Measurements from ENCODE around the gene SCARB1.

DNA sequence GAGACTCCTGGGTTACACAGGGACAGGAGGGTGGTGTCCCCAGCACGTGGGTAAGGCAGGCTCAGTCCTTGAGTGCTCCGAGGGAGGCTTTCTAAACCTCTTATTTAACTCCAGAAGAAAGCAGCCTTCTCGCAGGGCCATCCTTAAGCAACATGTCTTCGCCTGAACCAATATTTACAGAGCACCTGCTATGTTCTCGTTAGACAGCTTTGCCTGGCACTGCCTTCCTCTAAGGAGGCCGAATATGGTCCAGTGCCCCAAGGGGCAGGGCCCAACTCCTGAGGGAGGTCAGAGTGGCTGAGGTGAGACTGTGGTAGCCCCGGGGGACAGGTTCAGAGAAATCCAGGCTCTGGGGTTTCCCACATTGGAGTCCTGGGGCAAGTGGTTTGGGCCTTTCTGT is 2.1 kb upstream of the SCARB1 start:
- TF ChIP-seq, protein P1, sequence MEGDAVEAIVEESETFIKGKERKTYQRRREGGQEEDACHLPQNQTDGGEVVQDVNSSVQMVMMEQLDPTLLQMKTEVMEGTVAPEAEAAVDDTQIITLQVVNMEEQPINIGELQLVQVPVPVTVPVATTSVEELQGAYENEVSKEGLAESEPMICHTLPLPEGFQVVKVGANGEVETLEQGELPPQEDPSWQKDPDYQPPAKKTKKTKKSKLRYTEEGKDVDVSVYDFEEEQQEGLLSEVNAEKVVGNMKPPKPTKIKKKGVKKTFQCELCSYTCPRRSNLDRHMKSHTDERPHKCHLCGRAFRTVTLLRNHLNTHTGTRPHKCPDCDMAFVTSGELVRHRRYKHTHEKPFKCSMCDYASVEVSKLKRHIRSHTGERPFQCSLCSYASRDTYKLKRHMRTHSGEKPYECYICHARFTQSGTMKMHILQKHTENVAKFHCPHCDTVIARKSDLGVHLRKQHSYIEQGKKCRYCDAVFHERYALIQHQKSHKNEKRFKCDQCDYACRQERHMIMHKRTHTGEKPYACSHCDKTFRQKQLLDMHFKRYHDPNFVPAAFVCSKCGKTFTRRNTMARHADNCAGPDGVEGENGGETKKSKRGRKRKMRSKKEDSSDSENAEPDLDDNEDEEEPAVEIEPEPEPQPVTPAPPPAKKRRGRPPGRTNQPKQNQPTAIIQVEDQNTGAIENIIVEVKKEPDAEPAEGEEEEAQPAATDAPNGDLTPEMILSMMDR (tag by site-specific recombination; IDR thresholded peaks at IDR 0.05) = no peak
- TF ChIP-seq ZNF114 (tag by site-specific recombination; IDR thresholded peaks at IDR 0.05) (no peak), HOXC10 (CRISPR knock-in tag; IDR thresholded peaks at IDR 0.05) (no peak), ZBTB17 (tag by site-specific recombination; IDR thresholded peaks at IDR 0.05) (no peak), YY1 (tag by site-specific recombination; IDR thresholded peaks at IDR 0.05) (no peak), ZSCAN30 (tag by site-specific recombination; IDR thresholded peaks at IDR 0.05) (no peak), ZNF596 (tag by site-specific recombination; IDR thresholded peaks at IDR 0.05) (no peak)
- TF ChIP-seq, protein P2, sequence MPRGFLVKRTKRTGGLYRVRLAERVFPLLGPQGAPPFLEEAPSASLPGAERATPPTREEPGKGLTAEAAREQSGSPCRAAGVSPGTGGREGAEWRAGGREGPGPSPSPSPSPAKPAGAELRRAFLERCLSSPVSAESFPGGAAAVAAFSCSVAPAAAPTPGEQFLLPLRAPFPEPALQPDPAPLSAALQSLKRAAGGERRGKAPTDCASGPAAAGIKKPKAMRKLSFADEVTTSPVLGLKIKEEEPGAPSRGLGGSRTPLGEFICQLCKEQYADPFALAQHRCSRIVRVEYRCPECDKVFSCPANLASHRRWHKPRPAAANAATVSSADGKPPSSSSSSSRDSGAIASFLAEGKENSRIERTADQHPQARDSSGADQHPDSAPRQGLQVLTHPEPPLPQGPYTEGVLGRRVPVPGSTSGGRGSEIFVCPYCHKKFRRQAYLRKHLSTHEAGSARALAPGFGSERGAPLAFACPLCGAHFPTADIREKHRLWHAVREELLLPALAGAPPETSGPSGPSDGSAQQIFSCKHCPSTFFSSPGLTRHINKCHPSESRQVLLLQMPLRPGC (tag by site-specific recombination; IDR thresholded peaks at IDR 0.05) = no peak
- TF ChIP-seq, protein P3, sequence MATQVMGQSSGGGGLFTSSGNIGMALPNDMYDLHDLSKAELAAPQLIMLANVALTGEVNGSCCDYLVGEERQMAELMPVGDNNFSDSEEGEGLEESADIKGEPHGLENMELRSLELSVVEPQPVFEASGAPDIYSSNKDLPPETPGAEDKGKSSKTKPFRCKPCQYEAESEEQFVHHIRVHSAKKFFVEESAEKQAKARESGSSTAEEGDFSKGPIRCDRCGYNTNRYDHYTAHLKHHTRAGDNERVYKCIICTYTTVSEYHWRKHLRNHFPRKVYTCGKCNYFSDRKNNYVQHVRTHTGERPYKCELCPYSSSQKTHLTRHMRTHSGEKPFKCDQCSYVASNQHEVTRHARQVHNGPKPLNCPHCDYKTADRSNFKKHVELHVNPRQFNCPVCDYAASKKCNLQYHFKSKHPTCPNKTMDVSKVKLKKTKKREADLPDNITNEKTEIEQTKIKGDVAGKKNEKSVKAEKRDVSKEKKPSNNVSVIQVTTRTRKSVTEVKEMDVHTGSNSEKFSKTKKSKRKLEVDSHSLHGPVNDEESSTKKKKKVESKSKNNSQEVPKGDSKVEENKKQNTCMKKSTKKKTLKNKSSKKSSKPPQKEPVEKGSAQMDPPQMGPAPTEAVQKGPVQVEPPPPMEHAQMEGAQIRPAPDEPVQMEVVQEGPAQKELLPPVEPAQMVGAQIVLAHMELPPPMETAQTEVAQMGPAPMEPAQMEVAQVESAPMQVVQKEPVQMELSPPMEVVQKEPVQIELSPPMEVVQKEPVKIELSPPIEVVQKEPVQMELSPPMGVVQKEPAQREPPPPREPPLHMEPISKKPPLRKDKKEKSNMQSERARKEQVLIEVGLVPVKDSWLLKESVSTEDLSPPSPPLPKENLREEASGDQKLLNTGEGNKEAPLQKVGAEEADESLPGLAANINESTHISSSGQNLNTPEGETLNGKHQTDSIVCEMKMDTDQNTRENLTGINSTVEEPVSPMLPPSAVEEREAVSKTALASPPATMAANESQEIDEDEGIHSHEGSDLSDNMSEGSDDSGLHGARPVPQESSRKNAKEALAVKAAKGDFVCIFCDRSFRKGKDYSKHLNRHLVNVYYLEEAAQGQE (tag by site-specific recombination; IDR thresholded peaks at IDR 0.05) = no peak
